Endothelial cell (in vitro differentiated cells): ENCODE results near the gene ZNF837. TPM values are rescaled to one million over a fixed set of nuclear protein-coding genes. Genes with fewer than 3 reads are reported as not detected.
"Not testable (repeated sequence)": the region's sequence is repeated elsewhere in the genome, so short reads cannot be mapped to it uniquely, and the experiment has no call there.

ENCODE experiments used
- DNase-seq: peaks from one replicate; pipeline ENCODE4 v3.0.0; 2021; ENCODE audit warnings: low spot score
- H3K27ac Mint-ChIP-seq: one replicate; pipeline ENCODE4 v1.8.0; 2021; ENCODE audit warnings: mixed read lengths, inconsistent platforms; ENCODE audit not compliant: unreplicated experiment
- H3K27me3 Mint-ChIP-seq: one replicate; pipeline ENCODE4 v1.8.0; 2021; ENCODE audit warnings: mild to moderate bottlenecking, moderate library complexity, mixed read lengths, inconsistent platforms; ENCODE audit not compliant: unreplicated experiment
- H3K36me3 Mint-ChIP-seq: one replicate; pipeline ENCODE4 v1.8.0; 2021; ENCODE audit warnings: mild to moderate bottlenecking, low read depth, mixed read lengths, inconsistent platforms; ENCODE audit not compliant: unreplicated experiment
- H3K4me1 Mint-ChIP-seq: one replicate; pipeline ENCODE4 v1.8.0; 2021; ENCODE audit warnings: mild to moderate bottlenecking, mixed read lengths, inconsistent platforms; ENCODE audit not compliant: unreplicated experiment
- H3K4me3 Mint-ChIP-seq: one replicate; pipeline ENCODE4 v1.8.0; 2021; ENCODE audit warnings: mild to moderate bottlenecking, mixed read lengths, inconsistent platforms; ENCODE audit not compliant: unreplicated experiment
- H3K9me3 Mint-ChIP-seq: one replicate; pipeline ENCODE4 v1.8.0; 2021; ENCODE audit warnings: mixed read lengths, inconsistent platforms; ENCODE audit not compliant: unreplicated experiment
- CTCF ChIP-seq: fragments of 200-600 bp; sonication (generic); IDR thresholded peaks from one replicate; pipeline ENCODE4 v1.5.0; 2021; ENCODE audit warnings: antibody characterized with exemption; ENCODE audit not compliant: unreplicated experiment
- total RNA-seq: library from RNA; stranded (reverse); fragmentation: NEBNext Ultra II Directional; extraction: Animal tissue kit (Norgen Biotek cat#: 25700); gene quantifications from one replicate; pipeline ENCODE4 v1.2.1, GENCODE V29; 2021; ENCODE audit not compliant: unreplicated experiment

ZNF837 gene
- total RNA-seq, 1 donor from 2014 or later, result 4.5 TPM

- no peak for DNase-seq
- H3K4me1 Mint-ChIP-seq, result peaks cover 15% of the 10 kb centered on the region
- peaks cover 12% of the 10 kb centered on the region for H3K36me3 Mint-ChIP-seq
- H3K27ac Mint-ChIP-seq, result peak overlapping the region; percentile 20
- H3K9me3 Mint-ChIP-seq, result no peaks in the 10 kb centered on the region
- H3K4me3 Mint-ChIP-seq, result peak overlapping the region; percentile 95
- peak; percentile 39 for TF ChIP-seq CTCF
- H3K27me3 Mint-ChIP-seq, result peaks cover 17% of the 10 kb centered on the region
These were observed 26.2 kb upstream of the ZNF837 start for GRCh38 chr19:58406818-58407657.

DNA sequence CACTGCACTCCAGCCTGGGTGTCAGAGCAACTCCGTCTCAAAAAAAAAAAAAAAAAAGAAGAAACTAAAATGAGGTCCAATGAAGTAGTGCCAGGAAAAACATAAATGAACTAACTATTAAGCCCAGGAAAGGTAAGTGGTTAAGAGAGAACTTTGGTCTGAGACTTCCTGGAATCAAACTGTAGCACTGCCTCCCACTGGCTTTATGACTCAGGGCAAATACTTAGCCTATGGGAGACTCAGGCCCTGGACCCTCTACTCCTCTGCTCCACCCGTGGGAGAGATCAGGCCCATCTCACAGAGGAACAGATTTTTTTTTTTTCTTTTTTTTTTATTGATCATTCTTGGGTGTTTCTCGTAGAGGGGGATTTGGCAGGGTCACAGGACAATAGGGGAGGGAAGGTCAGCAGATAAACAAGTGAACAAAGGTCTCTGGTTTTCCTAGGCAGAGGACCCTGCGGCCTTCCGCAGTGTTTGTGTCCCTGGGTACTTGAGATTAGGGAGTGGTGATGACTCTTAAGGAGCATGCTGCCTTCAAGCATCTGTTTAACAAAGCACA, 23.2 kb upstream of the ZNF837 start:
- H3K9me3 Mint-ChIP-seq, DNase-seq, H3K27me3 Mint-ChIP-seq, H3K4me3 Mint-ChIP-seq, H3K27ac Mint-ChIP-seq, H3K36me3 Mint-ChIP-seq: not testable (repeated sequence)
- peaks cover 12% of the 10 kb centered on the region for H3K4me1 Mint-ChIP-seq

GRCh38 chr19:58401840-58402421, 21.1 kb upstream of the ZNF837 start:
- Mint-ChIP-seq H3K27me3 (peaks cover 6% of the 10 kb centered on the region), H3K9me3 (no peaks in the 10 kb centered on the region), H3K4me3 (peak overlapping the region; percentile 37), H3K36me3 (peaks cover 5% of the 10 kb centered on the region), H3K4me1 (peaks cover 4% of the 10 kb centered on the region), H3K27ac (no peak overlapping the region)
- TF ChIP-seq CTCF, result no peak
- no peak for DNase-seq

DNA sequence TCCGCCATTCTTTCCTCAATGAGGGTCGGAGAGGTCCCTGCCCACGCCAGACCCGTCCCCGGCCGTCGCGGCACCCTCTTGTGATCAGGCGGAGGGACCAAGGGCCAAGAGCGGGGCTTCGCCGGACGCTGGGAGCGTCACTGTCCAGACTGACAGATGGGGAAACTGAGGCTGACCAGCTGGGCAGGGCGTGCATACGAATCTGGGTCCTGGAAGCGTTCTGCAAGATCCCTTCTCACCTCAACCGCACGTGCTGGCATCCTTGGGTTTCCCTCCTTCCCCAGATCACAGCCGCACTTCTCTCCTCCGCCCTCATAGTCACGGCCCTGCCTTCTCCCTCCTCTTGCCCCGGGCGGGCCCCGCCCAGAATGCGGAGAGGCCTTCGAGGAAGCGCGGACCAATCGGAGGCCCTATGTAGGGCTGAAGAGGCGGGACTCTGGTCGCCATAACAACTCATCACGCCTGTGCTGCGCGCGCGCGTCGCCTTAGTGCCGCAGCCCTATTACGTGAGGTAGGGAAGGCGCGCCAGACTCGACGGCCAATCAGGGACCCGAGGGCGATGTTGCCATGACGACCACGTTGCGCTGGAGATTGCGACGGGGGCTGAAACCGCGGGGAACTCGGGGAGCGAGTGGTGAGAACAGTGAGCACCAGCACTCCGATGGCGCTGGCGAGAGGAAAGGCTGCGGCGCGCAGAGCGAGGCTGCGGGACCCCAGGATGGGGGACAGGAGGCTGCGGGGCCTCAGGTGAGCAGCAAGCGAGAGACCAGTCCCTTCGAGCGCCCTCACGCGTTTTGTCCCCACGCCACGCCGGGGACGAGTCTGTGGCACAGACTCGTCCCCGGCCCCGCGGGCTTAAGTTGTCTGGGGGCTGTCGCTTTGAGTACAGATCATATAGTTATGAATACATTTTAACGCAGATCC, 20.3 kb upstream of the ZNF837 start:
- TF ChIP-seq CTCF, result no peak
- Mint-ChIP-seq H3K4me3 (peak overlapping the region; percentile 92), H3K36me3 (no peaks in the 10 kb centered on the region), H3K27ac (peak overlapping the region; percentile 85), H3K4me1 (peaks cover 4% of the 10 kb centered on the region), H3K27me3 (peaks cover 6% of the 10 kb centered on the region), H3K9me3 (no peaks in the 10 kb centered on the region)
- peak; percentile 98 for DNase-seq

GRCh38 chr19:58400316-58400915, 19.6 kb upstream of the ZNF837 start:
- H3K4me3 Mint-ChIP-seq, result peak overlapping the region; percentile 92
- peaks cover 4% of the 10 kb centered on the region for H3K4me1 Mint-ChIP-seq
- DNase-seq, result no peak

More at GRCh38 chr19:58400316-58400915, 19.6 kb upstream of the ZNF837 start:
- Mint-ChIP-seq H3K9me3 (no peaks in the 10 kb centered on the region), H3K27ac (no peak overlapping the region), H3K27me3 (peaks cover 6% of the 10 kb centered on the region), H3K36me3 (no peaks in the 10 kb centered on the region)
- no peak for TF ChIP-seq CTCF
